HEK293 (cell line): ENCODE data around the gene PLCG2.

ENCODE experiments used
- PATZ1 ChIP-seq: fragments of 450-650 bp; formaldehyde crosslinking; IDR thresholded peaks from 2 replicates; pipeline ENCODE4 v1.5.1; 2016; ENCODE audit warnings: missing biosample characterization, missing genetic modification characterization
- REPIN1 ChIP-seq: fragments of 450-650 bp; formaldehyde crosslinking; IDR thresholded peaks from 2 replicates; pipeline ENCODE4 v1.5.1; 2017; ENCODE audit warnings: missing biosample characterization, missing genetic modification characterization, low read depth
- ZBTB21 ChIP-seq: fragments of 450-650 bp; formaldehyde crosslinking; IDR thresholded peaks from 2 replicates; pipeline ENCODE4 v1.5.1; 2017; ENCODE audit warnings: missing biosample characterization, missing genetic modification characterization
- ZNF18 ChIP-seq: fragments of 450-650 bp; formaldehyde crosslinking; IDR thresholded peaks from 2 replicates; pipeline ENCODE4 v1.5.1; 2016; ENCODE audit warnings: missing biosample characterization, missing genetic modification characterization
- ZNF292 ChIP-seq: fragments of 450-650 bp; formaldehyde crosslinking; IDR thresholded peaks from 2 replicates; pipeline ENCODE4 v1.5.1; 2016; ENCODE audit warnings: low read depth, missing biosample characterization, missing genetic modification characterization, borderline replicate concordance
- ZNF629 ChIP-seq: fragments of 450-650 bp; formaldehyde crosslinking; IDR thresholded peaks from 2 replicates; pipeline ENCODE4 v1.5.1; 2017; ENCODE audit warnings: missing biosample characterization, missing genetic modification characterization
- ZNF660 ChIP-seq: fragments of 450-650 bp; IDR thresholded peaks from 2 replicates; pipeline ENCODE4 v1.5.1; 2018; ENCODE audit warnings: missing biosample characterization, mild to moderate bottlenecking, missing genetic modification characterization
- TF ChIP-seq, protein P1 (sequence below): fragments of 450-650 bp; formaldehyde crosslinking; IDR thresholded peaks from 2 replicates; pipeline ENCODE4 v1.5.1; 2016; ENCODE audit warnings: missing biosample characterization, missing genetic modification characterization

DNA sequence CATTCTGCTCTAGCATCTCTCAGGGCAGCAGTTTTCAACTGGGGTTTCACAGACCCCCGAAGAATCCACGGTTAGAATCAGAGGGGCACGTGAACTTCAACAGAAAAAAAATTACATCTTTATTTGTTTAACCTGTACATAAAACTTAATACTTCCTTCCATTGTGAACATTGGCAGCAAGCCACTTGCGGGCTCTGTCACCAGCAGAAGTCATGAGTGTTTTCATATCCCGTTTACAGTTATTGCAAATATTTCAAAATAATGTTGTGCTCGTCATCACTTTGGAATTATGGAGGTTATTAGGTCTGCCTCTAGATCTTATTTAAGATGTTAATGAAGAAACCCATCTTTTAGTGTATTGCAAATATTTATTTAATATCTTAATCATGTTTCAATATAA lies 122.4 kb downstream of the PLCG2 start:
- TF ChIP-seq, protein P1, sequence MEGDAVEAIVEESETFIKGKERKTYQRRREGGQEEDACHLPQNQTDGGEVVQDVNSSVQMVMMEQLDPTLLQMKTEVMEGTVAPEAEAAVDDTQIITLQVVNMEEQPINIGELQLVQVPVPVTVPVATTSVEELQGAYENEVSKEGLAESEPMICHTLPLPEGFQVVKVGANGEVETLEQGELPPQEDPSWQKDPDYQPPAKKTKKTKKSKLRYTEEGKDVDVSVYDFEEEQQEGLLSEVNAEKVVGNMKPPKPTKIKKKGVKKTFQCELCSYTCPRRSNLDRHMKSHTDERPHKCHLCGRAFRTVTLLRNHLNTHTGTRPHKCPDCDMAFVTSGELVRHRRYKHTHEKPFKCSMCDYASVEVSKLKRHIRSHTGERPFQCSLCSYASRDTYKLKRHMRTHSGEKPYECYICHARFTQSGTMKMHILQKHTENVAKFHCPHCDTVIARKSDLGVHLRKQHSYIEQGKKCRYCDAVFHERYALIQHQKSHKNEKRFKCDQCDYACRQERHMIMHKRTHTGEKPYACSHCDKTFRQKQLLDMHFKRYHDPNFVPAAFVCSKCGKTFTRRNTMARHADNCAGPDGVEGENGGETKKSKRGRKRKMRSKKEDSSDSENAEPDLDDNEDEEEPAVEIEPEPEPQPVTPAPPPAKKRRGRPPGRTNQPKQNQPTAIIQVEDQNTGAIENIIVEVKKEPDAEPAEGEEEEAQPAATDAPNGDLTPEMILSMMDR (tag by site-specific recombination): no peak
- TF ChIP-seq ZNF292 (tag by site-specific recombination) (no peak), REPIN1 (tag by site-specific recombination) (no peak), PATZ1 (tag by site-specific recombination) (no peak), ZNF629 (no peak), ZNF660 (tag by site-specific recombination) (no peak), ZNF18 (tag by site-specific recombination) (no peak), ZBTB21 (tag by site-specific recombination) (no peak)
